ENCODE measurements around the gene LHX4. TPM values are rescaled to one million over a fixed set of nuclear protein-coding genes. Genes with fewer than 3 reads are reported as not detected.
A peak's percentile ranks its signal among the peaks of the same experiment; 100 is the strongest.
"Not testable (repeated sequence)": the region's sequence is repeated elsewhere in the genome, so short reads cannot be mapped to it uniquely, and the experiment has no call there.

Gene LHX4
- total and polyA plus RNA-seq, 7 donors: 0.01 to 0.04 TPM; not detected in 5

DNA sequence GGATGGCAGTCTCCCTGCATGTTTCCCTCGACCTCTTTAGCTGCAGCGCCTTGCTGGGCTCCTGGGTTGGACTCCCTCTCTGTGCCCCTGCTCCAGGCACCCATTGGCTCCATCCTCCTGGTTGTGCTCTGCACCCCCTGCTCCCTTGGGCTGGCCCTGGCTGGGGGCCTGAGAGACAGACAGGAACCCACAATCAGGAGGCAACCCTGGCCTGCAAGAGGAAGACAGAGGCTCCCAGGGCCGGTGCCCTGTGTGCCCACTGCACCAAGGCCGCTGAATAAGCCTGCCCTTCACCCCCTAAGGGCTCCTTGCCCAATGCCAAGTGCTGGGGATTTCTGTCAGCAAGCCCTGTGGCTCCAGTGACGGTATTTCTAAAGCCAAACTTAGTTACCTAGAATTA is 31.5 kb upstream of the LHX4 start:
- no peak for ATAC-seq
- peaks cover 0 to 47% of the 10 kb centered on the region in 2 donors for H3K36me3 ChIP-seq (ENCODE audit: insufficient read depth in 1 of 2, low read depth in 1 of 2)
- intact Hi-C loops (cut with DNase I): no loop called here
- H3K4me3 ChIP-seq: no peak overlapping the region
- no peak overlapping the region for H3K27ac ChIP-seq
- no peaks in the 10 kb centered on the region for H3K9me3 ChIP-seq
- TF ChIP-seq, protein P1, sequence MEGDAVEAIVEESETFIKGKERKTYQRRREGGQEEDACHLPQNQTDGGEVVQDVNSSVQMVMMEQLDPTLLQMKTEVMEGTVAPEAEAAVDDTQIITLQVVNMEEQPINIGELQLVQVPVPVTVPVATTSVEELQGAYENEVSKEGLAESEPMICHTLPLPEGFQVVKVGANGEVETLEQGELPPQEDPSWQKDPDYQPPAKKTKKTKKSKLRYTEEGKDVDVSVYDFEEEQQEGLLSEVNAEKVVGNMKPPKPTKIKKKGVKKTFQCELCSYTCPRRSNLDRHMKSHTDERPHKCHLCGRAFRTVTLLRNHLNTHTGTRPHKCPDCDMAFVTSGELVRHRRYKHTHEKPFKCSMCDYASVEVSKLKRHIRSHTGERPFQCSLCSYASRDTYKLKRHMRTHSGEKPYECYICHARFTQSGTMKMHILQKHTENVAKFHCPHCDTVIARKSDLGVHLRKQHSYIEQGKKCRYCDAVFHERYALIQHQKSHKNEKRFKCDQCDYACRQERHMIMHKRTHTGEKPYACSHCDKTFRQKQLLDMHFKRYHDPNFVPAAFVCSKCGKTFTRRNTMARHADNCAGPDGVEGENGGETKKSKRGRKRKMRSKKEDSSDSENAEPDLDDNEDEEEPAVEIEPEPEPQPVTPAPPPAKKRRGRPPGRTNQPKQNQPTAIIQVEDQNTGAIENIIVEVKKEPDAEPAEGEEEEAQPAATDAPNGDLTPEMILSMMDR (IDR thresholded peaks at IDR 0.05): no peak
- WGBS, 3 donors: 89 to 95% (median 94%) methylated on average over 5 of the region's 5 CpGs
- no peaks in the 10 kb centered on the region for H3K4me1 ChIP-seq
- H3K27me3 ChIP-seq (ENCODE audit: insufficient read depth in 3 of 3, low read length in 2 of 3): no peaks in the 10 kb centered on the region
- DNase-seq: no peak

DNA sequence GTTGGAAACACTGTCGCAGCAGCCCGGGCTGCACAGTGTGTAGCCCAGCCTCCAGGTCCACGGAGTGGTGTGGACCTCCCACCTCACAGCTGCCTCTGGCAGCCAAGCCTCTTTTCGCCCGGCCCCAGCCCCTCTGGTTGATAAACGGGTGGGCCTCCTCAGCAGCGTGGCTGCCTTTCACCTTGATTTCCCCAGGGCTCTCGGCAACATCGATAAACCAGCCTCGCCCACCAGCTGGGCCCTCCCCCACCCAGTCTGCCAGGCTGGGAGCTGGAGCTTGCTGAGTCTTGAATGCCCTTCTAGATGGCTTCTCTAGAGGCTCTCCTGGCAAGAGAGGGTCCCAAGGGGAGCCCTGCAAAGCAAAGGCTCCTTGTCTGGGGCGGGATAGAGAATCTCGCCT is 31.0 kb upstream of the LHX4 start:
- Histone ChIP-seq H3K4me1 (no peaks in the 10 kb centered on the region), H3K27ac (no peak overlapping the region), H3K27me3 (ENCODE audit: insufficient read depth in 3 of 3, low read length in 2 of 3) (no peaks in the 10 kb centered on the region), H3K9me3 (no peaks in the 10 kb centered on the region), H3K36me3 (ENCODE audit: insufficient read depth in 1 of 2, low read depth in 1 of 2) (peaks cover 0 to 42% of the 10 kb centered on the region in 2 donors), H3K4me3 (no peak overlapping the region)
- intact Hi-C loops (cut with DNase I): no loop called here
- TF ChIP-seq, protein P1 (IDR thresholded peaks at IDR 0.05): no peak
- DNase-seq: no peak
- 91 to 95% (median 91%) methylated on average over 12 of the region's 12 CpGs for WGBS, 3 donors
- no peak for ATAC-seq

- Histone ChIP-seq H3K4me1 (no peaks in the 10 kb centered on the region), H3K27ac (no peak overlapping the region), H3K9me3 (no peaks in the 10 kb centered on the region), H3K4me3 (no peak overlapping the region), H3K27me3 (ENCODE audit: insufficient read depth in 3 of 3, low read length in 2 of 3) (no peaks in the 10 kb centered on the region), H3K36me3 (ENCODE audit: insufficient read depth in 1 of 2, low read depth in 1 of 2) (peaks cover 0 to 19% of the 10 kb centered on the region in 2 donors)
- TF ChIP-seq, protein P1 (IDR thresholded peaks at IDR 0.05): no peak
- DNase-seq (no peak), ATAC-seq (peak in 1 of 4 donors; percentile 25)
- intact Hi-C loops (cut with DNase I): no loop called here
- 84 to 94% (median 90%) methylated on average over 7 of the region's 7 CpGs for whole genome bisulfite sequencing, 3 donors
These were observed 28.4 kb upstream of the LHX4 start for GRCh38 chr1:180201451-180202200.

DNA sequence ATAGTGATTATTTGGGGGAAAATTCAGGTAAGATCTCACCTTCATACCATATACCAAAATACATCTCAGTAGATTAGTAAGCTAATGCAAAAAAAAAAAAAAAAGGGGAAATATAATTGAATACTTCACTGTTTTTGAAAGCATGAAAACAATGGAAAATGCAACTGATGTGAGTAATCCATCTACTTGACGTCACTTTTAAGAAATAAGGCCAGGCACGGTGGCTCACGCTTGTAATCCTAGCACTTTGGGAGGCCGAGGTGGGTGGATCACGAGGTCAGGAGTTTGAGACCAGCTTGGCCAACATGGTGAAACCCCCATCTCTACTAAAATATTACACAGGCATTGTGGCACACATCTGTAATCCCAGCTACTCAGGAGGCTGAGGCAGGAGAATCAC is 27.5 kb upstream of the LHX4 start:
- DNase-seq; intact Hi-C loops (cut with DNase I); H3K4me3 ChIP-seq; H3K27me3 ChIP-seq (ENCODE audit: insufficient read depth in 3 of 3, low read length in 2 of 3); ATAC-seq; H3K9me3 ChIP-seq; H3K4me1 ChIP-seq; H3K27ac ChIP-seq: not testable (repeated sequence)
- 87 to 91% (median 88%) methylated on average over 5 of the region's 5 CpGs for WGBS, 3 donors
- H3K36me3 ChIP-seq (ENCODE audit: insufficient read depth in 1 of 2, low read depth in 1 of 2): peaks cover 0 to 11% of the 10 kb centered on the region in 2 donors

- Histone ChIP-seq H3K9me3 (no peaks in the 10 kb centered on the region), H3K4me3 (no peak overlapping the region), H3K27ac (no peak overlapping the region), H3K36me3 (ENCODE audit: insufficient read depth in 1 of 2, low read depth in 1 of 2) (no peaks in the 10 kb centered on the region), H3K27me3 (ENCODE audit: insufficient read depth in 3 of 3, low read length in 2 of 3) (no peaks in the 10 kb centered on the region), H3K4me1 (no peaks in the 10 kb centered on the region)
- intact Hi-C loops (cut with DNase I): no loop called here
- TF ChIP-seq, protein P1 (IDR thresholded peaks at IDR 0.05): no peak
- DNase-seq (no peak), ATAC-seq (peak in 2 of 4 donors; percentile 13 to 33)
- 76 to 85% (median 76%) methylated on average over 6 of the region's 6 CpGs for WGBS, 3 donors
These were observed 25.8 kb upstream of the LHX4 start for GRCh38 chr1:180204231-180204630.

Data from psoas muscle (tissue), 8 donors.